Measurements from ENCODE around the gene NMT1. TPM values are rescaled to one million over a fixed set of nuclear protein-coding genes. Genes with fewer than 3 reads are reported as not detected.

NMT1 gene
- total RNA-seq, 1 experiment from 2014 or later, result 173 TPM

DNA sequence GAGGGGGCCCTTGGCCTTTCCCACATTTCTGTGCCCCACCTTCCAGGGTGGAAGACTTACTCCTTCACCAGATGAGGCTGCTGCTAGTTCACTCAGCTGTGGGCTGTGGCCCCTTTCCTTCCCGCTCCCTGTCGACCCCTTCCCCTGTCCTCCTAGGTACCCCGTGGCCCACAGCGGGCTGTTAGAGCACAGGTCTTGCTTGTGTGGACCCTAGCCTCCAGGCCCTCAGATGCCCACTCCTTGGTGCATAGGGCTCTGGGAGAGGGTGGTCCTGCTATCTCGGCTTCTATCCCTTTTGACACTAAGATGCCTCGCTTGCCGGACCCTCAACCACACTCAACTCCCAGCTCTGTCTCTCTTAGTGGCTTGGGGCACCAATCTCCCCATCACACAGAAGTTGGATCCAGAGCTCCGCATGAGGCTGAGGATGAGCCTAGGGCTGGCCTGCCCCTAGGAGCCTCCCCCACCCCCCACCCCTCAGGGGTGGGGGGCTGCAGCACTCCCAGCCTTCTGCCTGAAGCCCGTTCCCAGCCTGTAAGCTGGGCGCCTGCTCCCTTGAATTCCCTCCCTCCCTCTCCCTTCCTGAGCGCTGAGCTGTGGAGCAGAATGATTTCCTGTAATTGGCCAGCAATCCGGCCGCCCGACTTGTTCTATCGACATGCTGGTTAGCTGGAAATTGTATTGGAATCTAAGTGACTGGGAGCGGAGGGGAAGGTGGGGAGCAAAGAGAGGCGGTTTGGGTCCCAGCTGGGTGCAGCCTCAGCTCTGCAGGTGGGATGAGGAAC is 40.6 kb upstream of the NMT1 start:
- no peaks in the 10 kb centered on the region for H3K27me3 ChIP-seq (ENCODE audit: insufficient read depth, low read length)
- ChIA-PET CTCF (interaction anchor here (0.7 to 5.5 kb wide), 8 partner anchors 13 to 245 kb away, joined by 3 to 63 read pairs (median 4); partner anchors contain the start of gene GFAP), POLR2A (no interaction called here), RAD21 (ENCODE audit: low non-redundant PET in 1 of 2, low total read pairs in 2 of 2, uncharacterized antibody in 2 of 2, unreplicated experiment in 2 of 2) (interaction anchor here (0.6 to 0.9 kb wide), 2 partner anchors 97 to 100 kb away, joined by 3 read pairs; no protein-coding TSS in a partner anchor)
- H3K4me1 ChIP-seq (ENCODE audit: control insufficient read depth in 1 of 2, insufficient read depth in 2 of 2, low read length in 2 of 2), result peaks cover 11 to 33% of the 10 kb centered on the region in 2 experiments; a peak in 3 of 4 replicates
- no peaks in the 10 kb centered on the region for H4K20me1 ChIP-seq (ENCODE audit: insufficient read depth)
- H2AFZ ChIP-seq (ENCODE audit: low read depth, low read length, poor library complexity, severe bottlenecking), result no peak overlapping the region
- TF ChIP-seq POLR2A (IDR thresholded peaks at IDR 0.05; ENCODE audit: borderline replicate concordance, extremely low read depth, insufficient read depth, insufficient read length) (no peak), ELF1 (IDR thresholded peaks at IDR 0.05; ENCODE audit: borderline replicate concordance, low read depth) (no peak), RAD21 (IDR thresholded peaks at IDR 0.05; ENCODE audit: low read depth) (no peak), ZBTB33 (IDR thresholded peaks at IDR 0.05; ENCODE audit: extremely low read depth, insufficient replicate concordance, low read length) (no peak), SIN3A (IDR thresholded peaks at IDR 0.05; ENCODE audit: low read depth) (no peak), TCF7L2 (IDR thresholded peaks at IDR 0.05; ENCODE audit: borderline replicate concordance, extremely low read depth, insufficient read depth, insufficient read length) (no peak), YY1 (IDR thresholded peaks at IDR 0.05; ENCODE audit: extremely low read depth, insufficient replicate concordance, low read depth, low read length) (no peak), CEBPB (IDR thresholded peaks at IDR 0.05; ENCODE audit: low read depth) (no peak), SRF (IDR thresholded peaks at IDR 0.05; ENCODE audit: low read depth) (no peak)
- no peaks in the 10 kb centered on the region for H3K9me2 ChIP-seq (ENCODE audit: insufficient read depth)
- H3K4me2 ChIP-seq (ENCODE audit: low read length), result no peak overlapping the region
- intact Hi-C loops (cut with micrococcal nuclease), result no loop called here
- H3K79me2 ChIP-seq (ENCODE audit: insufficient read depth, low read length), result no peaks in the 10 kb centered on the region
- no peaks in the 10 kb centered on the region for H3K9me3 ChIP-seq (ENCODE audit: control insufficient read depth in 1 of 2, insufficient read depth in 1 of 2, low read depth in 1 of 2, low read length in 2 of 2)
- no TSS peak for BruUV-seq (replicated peaks)
- H3K36me3 ChIP-seq (ENCODE audit: control insufficient read depth in 1 of 2, insufficient read depth in 2 of 2, low read length in 2 of 2), result no peaks in the 10 kb centered on the region
- H3K27ac ChIP-seq (ENCODE audit: low read depth, low read length), result no peak overlapping the region
- no peak for ATAC-seq
- H3K4me3 ChIP-seq (replicated peaks in 1 of 2; ENCODE audit: low read depth in 1 of 2, low read length in 2 of 2), result no peak overlapping the region
- no peak overlapping the region for H3K9ac ChIP-seq (ENCODE audit: low read length)
- no peak for DNase-seq (ENCODE audit: low read depth, low spot score)

All from HCT116 (cell line).